ENCODE results near the gene ARHGAP19.

ARHGAP19 gene

GRCh38 chr10:97186911-97187310 lies 105.5 kb downstream of the ARHGAP19 start:
- TF ChIP-seq CTCF (IDR thresholded peaks at IDR 0.05; ENCODE audit: low read depth, low read length, missing control alignments), result no peak
- no peak for DNase-seq (ENCODE audit: low read depth)
- no peak overlapping the region for H3K4me3 ChIP-seq (ENCODE audit: low read depth, low read length)
- in situ Hi-C loops (cut with HindIII; ENCODE audit: low sequenced_read_pairs), result no loop called here

- in situ Hi-C loops (cut with HindIII; ENCODE audit: low sequenced_read_pairs), result no loop called here
- no peak for DNase-seq (ENCODE audit: low read depth)
- no peak within 1 kb of the TSS for H3K4me3 ChIP-seq (ENCODE audit: low read depth, low read length)
- TF ChIP-seq CTCF (IDR thresholded peaks at IDR 0.05; ENCODE audit: low read depth, low read length, missing control alignments), result no peak
These were observed 106.9 kb downstream of the ARHGAP19 start, which contains the start of gene SLIT1 for GRCh38 chr10:97185326-97186058. Gene SLIT1, minus strand, starts transcription at chr10:97185959. Its CDS starts 285 bp downstream, at chr10:97185674.

GRCh38 chr10:97184971-97185325 lies 107.5 kb downstream of the ARHGAP19 start:
- H3K4me3 ChIP-seq (ENCODE audit: low read depth, low read length), result no peak overlapping the region
- no peak for TF ChIP-seq CTCF (IDR thresholded peaks at IDR 0.05; ENCODE audit: low read depth, low read length, missing control alignments)
- in situ Hi-C loops (cut with HindIII; ENCODE audit: low sequenced_read_pairs), result no loop called here
- no peak for DNase-seq (ENCODE audit: low read depth)

GRCh38 chr10:97183314-97183713 lies 109.1 kb downstream of the ARHGAP19 start:
- DNase-seq (ENCODE audit: low read depth), result no peak
- no peak overlapping the region for H3K4me3 ChIP-seq (ENCODE audit: low read depth, low read length)
- TF ChIP-seq CTCF (IDR thresholded peaks at IDR 0.05; ENCODE audit: low read depth, low read length, missing control alignments), result no peak
- in situ Hi-C loops (cut with HindIII; ENCODE audit: low sequenced_read_pairs), result no loop called here

- H3K4me3 ChIP-seq (ENCODE audit: low read depth, low read length), result no peak overlapping the region
- in situ Hi-C loops (cut with HindIII; ENCODE audit: low sequenced_read_pairs), result no loop called here
- no peak for DNase-seq (ENCODE audit: low read depth)
- TF ChIP-seq CTCF (IDR thresholded peaks at IDR 0.05; ENCODE audit: low read depth, low read length, missing control alignments), result no peak
These were observed 110.0 kb downstream of the ARHGAP19 start for GRCh38 chr10:97182288-97182990.

GRCh38 chr10:97180986-97181385 lies 111.5 kb downstream of the ARHGAP19 start:
- no peak for TF ChIP-seq CTCF (IDR thresholded peaks at IDR 0.05; ENCODE audit: low read depth, low read length, missing control alignments)
- DNase-seq (ENCODE audit: low read depth), result no peak
- no peak overlapping the region for H3K4me3 ChIP-seq (ENCODE audit: low read depth, low read length)
- in situ Hi-C loops (cut with HindIII; ENCODE audit: low sequenced_read_pairs), result no loop called here
